Kidney epithelial cell (primary cell): ENCODE measurements around the gene ESRRB. TPM values are rescaled to one million over a fixed set of nuclear protein-coding genes. Genes with fewer than 3 reads are reported as not detected.

Experiments used
- DNase-seq: peaks from one replicate; pipeline ENCODE4 v3.0.0-alpha.2; 2010; ENCODE audit warnings: low read depth
- H3K27me3 ChIP-seq: 2 replicates; pipeline ENCODE4 v1.6.0; 2011; ENCODE audit warnings: low read length; ENCODE audit not compliant: control insufficient read depth, insufficient read depth
- H3K36me3 ChIP-seq: 2 replicates; pipeline ENCODE4 v1.5.1; 2011; ENCODE audit warnings: low read length; ENCODE audit not compliant: control insufficient read depth, insufficient read depth
- H3K4me3 ChIP-seq: 2 replicates; pipeline ENCODE4 v1.5.1; 2011; ENCODE audit warnings: low read depth, mild to moderate bottlenecking, control low read depth, low read length
- total RNA-seq: library from RNA; depleted of rRNA; stranded (reverse); fragments of >200 nt; gene quantifications from 2 replicates; pipeline ENCODE4 v1.2.3, GENCODE V29; 2015
- TF ChIP-seq, protein P1 (sequence below): IDR thresholded peaks from 2 replicates; pipeline ENCODE4 v1.5.1; 2011; ENCODE audit warnings: mild to moderate bottlenecking, moderate library complexity, low read length, control low read depth, inconsistent platforms; ENCODE audit not compliant: insufficient read depth, poor library complexity, severe bottlenecking

The ESRRB gene
- total RNA-seq, 1 donor from 2014 or later, result not detected

DNA sequence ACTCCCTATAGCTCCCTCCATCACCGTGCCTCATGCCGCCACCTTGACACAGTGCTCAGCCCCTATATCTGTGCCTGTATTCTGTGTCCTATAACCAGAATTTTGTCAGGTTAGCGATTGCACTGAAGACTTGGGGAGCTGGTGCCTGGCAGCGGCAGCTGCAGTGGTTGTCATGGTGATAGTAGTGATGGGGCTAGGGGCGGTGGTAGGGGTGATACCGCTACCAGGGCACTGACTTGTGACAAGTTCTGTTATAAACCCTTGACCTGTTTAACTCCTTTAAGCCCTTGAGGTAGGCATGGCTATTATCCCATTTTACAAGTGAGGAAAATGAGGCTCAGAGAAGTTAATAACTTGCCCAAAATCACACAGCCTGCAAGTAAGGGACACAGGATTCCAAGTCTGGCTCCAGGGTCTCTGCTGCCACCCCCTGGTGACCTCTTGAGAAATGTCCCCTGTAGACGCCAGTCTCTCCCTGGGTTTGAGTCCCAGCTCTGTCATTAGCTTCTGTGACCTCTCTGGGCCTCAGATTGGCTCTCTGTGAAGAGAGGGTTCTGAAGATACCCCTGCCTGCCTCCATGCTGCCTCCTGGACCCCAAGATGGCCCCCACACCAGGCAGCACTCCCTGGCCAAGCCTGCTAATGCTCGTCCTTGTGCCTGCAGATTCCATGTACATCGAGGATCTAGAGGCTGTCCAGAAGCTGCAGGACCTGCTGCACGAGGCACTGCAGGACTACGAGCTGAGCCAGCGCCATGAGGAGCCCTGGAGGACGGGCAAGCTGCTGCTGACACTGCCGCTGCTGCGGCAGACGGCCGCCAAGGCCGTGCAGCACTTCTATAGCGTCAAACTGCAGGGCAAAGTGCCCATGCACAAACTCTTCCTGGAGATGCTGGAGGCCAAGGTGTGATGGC lies 121.9 kb downstream of the ESRRB start:
- Histone ChIP-seq H3K36me3 (no peaks in the 10 kb centered on the region), H3K27me3 (peaks cover 6% of the 10 kb centered on the region), H3K4me3 (no peak overlapping the region)
- no peak for DNase-seq
- TF ChIP-seq, protein P1, sequence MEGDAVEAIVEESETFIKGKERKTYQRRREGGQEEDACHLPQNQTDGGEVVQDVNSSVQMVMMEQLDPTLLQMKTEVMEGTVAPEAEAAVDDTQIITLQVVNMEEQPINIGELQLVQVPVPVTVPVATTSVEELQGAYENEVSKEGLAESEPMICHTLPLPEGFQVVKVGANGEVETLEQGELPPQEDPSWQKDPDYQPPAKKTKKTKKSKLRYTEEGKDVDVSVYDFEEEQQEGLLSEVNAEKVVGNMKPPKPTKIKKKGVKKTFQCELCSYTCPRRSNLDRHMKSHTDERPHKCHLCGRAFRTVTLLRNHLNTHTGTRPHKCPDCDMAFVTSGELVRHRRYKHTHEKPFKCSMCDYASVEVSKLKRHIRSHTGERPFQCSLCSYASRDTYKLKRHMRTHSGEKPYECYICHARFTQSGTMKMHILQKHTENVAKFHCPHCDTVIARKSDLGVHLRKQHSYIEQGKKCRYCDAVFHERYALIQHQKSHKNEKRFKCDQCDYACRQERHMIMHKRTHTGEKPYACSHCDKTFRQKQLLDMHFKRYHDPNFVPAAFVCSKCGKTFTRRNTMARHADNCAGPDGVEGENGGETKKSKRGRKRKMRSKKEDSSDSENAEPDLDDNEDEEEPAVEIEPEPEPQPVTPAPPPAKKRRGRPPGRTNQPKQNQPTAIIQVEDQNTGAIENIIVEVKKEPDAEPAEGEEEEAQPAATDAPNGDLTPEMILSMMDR, result peak; percentile 34

DNA sequence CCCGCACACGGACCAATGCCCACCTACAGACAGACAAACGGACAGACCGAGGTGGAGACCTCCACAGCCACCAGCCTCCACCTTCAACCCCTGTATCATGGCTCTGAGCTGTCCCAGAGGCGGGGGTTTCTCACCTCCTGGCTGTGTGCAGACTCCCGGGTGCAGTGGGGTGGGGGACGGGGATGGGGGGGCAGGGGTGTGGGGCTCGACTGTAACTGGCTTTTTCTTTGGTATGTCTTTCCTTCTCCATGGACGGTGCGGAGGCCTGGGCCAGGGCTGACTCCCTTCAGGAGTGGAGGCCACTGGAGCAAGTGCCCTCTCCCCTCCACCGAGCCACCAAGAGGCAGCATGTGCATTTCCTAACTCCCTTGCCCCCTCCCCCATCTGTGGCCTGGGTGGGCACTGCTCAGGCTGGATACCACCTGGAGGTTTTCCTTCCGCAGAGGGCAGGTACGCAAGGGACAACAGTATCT lies 122.6 kb downstream of the ESRRB start:
- Histone ChIP-seq H3K4me3 (no peak overlapping the region), H3K36me3 (no peaks in the 10 kb centered on the region), H3K27me3 (peaks cover 6% of the 10 kb centered on the region)
- TF ChIP-seq, protein P1, result no peak
- DNase-seq, result no peak

DNA sequence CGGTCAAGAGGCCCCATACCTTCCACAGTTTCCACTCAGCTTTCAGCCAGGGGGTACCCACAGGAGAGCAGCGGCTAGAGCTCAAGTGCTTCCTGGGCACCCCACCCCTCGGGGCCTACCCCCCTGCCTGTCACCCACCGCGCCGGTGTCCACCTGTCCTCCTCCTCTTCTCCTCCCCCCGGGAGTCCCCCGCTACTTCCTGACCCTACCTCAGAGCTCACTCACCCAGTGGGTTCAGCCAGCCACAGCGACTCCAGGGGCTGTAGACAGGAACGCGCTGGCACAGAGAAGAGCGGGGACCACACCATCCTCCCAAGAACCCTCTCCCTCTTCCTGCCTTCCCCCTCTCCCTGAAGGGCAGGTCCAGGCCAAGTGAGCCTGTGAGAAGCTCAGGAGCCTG lies 123.0 kb downstream of the ESRRB start:
- TF ChIP-seq, protein P1, result no peak
- no peak for DNase-seq
- Histone ChIP-seq H3K4me3 (no peak overlapping the region), H3K27me3 (peaks cover 6% of the 10 kb centered on the region), H3K36me3 (no peaks in the 10 kb centered on the region)

DNA sequence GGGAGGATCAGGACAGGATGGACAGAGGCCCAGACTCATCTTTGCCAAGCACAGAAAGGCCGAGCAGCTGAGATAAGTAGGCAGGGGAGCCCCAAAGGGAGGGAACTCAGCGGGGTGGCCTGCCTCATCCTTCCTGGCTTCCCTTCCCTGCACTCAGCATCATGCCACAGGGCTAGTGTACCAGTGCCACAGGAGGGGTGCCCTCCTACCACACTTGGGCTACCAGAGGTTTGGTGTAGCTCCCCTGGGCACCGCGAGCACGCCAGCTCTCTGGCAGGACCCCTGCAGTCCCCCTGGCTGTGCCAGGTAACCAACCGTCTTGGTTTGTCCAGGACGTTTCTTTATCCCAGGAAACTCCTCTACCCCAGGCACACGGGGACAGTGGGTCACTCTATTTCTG lies 123.5 kb downstream of the ESRRB start:
- no peak overlapping the region for H3K4me3 ChIP-seq
- no peaks in the 10 kb centered on the region for H3K36me3 ChIP-seq
- no peak for DNase-seq
- peaks cover 6% of the 10 kb centered on the region for H3K27me3 ChIP-seq
- TF ChIP-seq, protein P1, result no peak

DNA sequence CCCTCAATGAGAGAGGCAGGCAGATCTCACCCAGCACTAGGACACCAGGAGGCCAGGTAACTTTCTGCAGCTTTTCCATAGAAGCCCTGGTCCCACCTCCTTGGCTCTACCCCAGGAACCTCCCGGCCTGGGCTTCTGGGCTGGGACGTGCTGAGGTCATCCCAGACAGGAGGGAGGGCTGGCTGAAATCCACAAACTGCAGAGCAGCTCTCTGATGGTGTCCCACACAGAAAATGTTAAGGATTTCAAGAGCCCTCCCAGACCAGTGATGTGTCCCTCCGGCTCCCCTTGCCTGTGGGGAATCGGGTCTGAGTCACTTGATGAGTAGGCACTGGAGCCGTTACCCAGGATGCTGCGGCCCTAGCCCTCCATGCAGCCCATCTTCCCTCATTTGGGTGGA lies 124.1 kb downstream of the ESRRB start:
- TF ChIP-seq, protein P1, result no peak
- DNase-seq, result no peak

More for the DNA sequence above, 124.1 kb downstream of the ESRRB start:
- Histone ChIP-seq H3K4me3 (no peak overlapping the region), H3K36me3 (no peaks in the 10 kb centered on the region), H3K27me3 (peaks cover 6% of the 10 kb centered on the region)
